ENCODE data around the gene CBX7. TPM values are rescaled to one million over a fixed set of nuclear protein-coding genes. Genes with fewer than 3 reads are reported as not detected.

Gene CBX7
- total and polyA plus RNA-seq, 9 of the 15 experiments (the other 6 are each of a cell fraction or from before 2014, with no cell fraction given) = 0.04 to 5.2 (median 2.8) TPM

GRCh38 chr22:39101226-39101625, 51.3 kb downstream of the CBX7 start:
- no peak overlapping the region for H3K9ac ChIP-seq (ENCODE audit: insufficient read depth in 1 of 2, low read depth in 2 of 2, low read length in 2 of 2)
- no peak overlapping the region for H3K4me3 ChIP-seq
- no peaks in the 10 kb centered on the region for H3K79me2 ChIP-seq (ENCODE audit: control insufficient read depth, insufficient read depth, low read length)
- H3K9me3 ChIP-seq (replicated peaks; ENCODE audit: control insufficient read depth, insufficient read depth, low read depth, low read length) = no peaks in the 10 kb centered on the region
- H3K4me1 ChIP-seq (replicated peaks in 1 of 2; ENCODE audit: control insufficient read depth in 2 of 2, insufficient read depth in 2 of 2, low read length in 2 of 2) = peaks cover 6 to 13% of the 10 kb centered on the region in 2 experiments; a peak in 4 of 5 replicates
- no peak overlapping the region for H2AFZ ChIP-seq (ENCODE audit: low read depth, low read length)
- POLR2A ChIA-PET = no interaction called here
- TF ChIP-seq CHD2 (IDR thresholded peaks at IDR 0.05; ENCODE audit: low read depth, low read length) (no peak), HDAC1 (IDR thresholded peaks at IDR 0.05) (no peak), MXD1 (CRISPR knock-in tag; IDR thresholded peaks at IDR 0.05; ENCODE audit: borderline replicate concordance, poor library complexity, severe bottlenecking) (no peak), KDM5B (IDR thresholded peaks at IDR 0.05; ENCODE audit: insufficient replicate concordance, low read depth, low read length) (no peak), ASH1L (IDR thresholded peaks at IDR 0.05; ENCODE audit: borderline replicate concordance, low read depth, partially characterized antibody) (no peak), TRIM24 (IDR thresholded peaks at IDR 0.05) (no peak), UBTF (IDR thresholded peaks at IDR 0.05; ENCODE audit: borderline replicate concordance in 1 of 2, low read depth in 2 of 2, low read length in 2 of 2) (no peak), GTF3C2 (IDR thresholded peaks at IDR 0.05; ENCODE audit: borderline replicate concordance, extremely low read depth, insufficient read length) (no peak), ZNF263 (CRISPR knock-in tag; IDR thresholded peaks at IDR 0.05; ENCODE audit: borderline replicate concordance) (no peak), SMARCB1 (IDR thresholded peaks at IDR 0.05; ENCODE audit: insufficient read length, low read depth) (no peak), ELF2 (CRISPR knock-in tag; IDR thresholded peaks at IDR 0.05) (no peak), TAL1 (IDR thresholded peaks at IDR 0.05) (no peak), ZNF133 (CRISPR knock-in tag; IDR thresholded peaks at IDR 0.05) (no peak), NCOA1 (IDR thresholded peaks at IDR 0.05; ENCODE audit: low read depth) (no peak)
- no TSS peak for BruUV-seq (replicated peaks)
- no peaks in the 10 kb centered on the region for H3K36me3 ChIP-seq (ENCODE audit: control insufficient read depth, insufficient read depth, low read length)
- WGBS (ENCODE audit: insufficient coverage, low coverage, missing lambda C conversion rate) = 79% methylated on average over 6 of the region's 13 CpGs
- H3K4me2 ChIP-seq (ENCODE audit: insufficient read depth, low read length) = no peak overlapping the region
- no peaks in the 10 kb centered on the region for H4K20me1 ChIP-seq (replicated peaks; ENCODE audit: control insufficient read depth, insufficient read depth, low read length)
- intact Hi-C loops (cut with micrococcal nuclease) (no loop called here), in situ Hi-C loops (cut with MboI) (no loop called here)
- FAIRE-seq (no peak), ATAC-seq (no peak), DNase-seq (ENCODE audit: extremely low read depth in 1 of 4, low spot score in 3 of 4) (no peak)
- CTCF ChIA-PET (ENCODE audit: low intra/inter-chr PET ratio) = no interaction called here
- no peaks in the 10 kb centered on the region for H3K9me1 ChIP-seq (ENCODE audit: control insufficient read depth, insufficient read depth, low read length)
- H3K27ac ChIP-seq (ENCODE audit: extremely low read depth, low read depth, low read length) = no peak overlapping the region
- H3K27me3 ChIP-seq (ENCODE audit: control insufficient read depth in 2 of 2, insufficient read depth in 2 of 2, low read length in 2 of 2) = no peaks in the 10 kb centered on the region

All from K562 (cell line).